Nephron (organoid): ENCODE measurements around the gene DNMT3B.

ENCODE experiments used
- H3K27ac Mint-ChIP-seq, 3 experiments: 2 replicates each; pipeline ENCODE4 v1.8.0; 2020; ENCODE audit warnings: mixed read lengths in 3 of 3, mild to moderate bottlenecking in 2 of 3, moderate library complexity in 1 of 3
- H3K27me3 Mint-ChIP-seq: 2 replicates; pipeline ENCODE4 v1.8.0; 2021; ENCODE audit warnings: low read depth, mild to moderate bottlenecking, moderate library complexity, mixed read lengths
- H3K36me3 Mint-ChIP-seq: 2 replicates; pipeline ENCODE4 v1.8.0; 2020; ENCODE audit warnings: low read depth, mixed read lengths
- H3K4me1 Mint-ChIP-seq: 2 replicates; pipeline ENCODE4 v1.8.0; 2020; ENCODE audit warnings: mixed read lengths
- H3K4me3 Mint-ChIP-seq, 3 experiments: 2 replicates each; pipeline ENCODE4 v1.8.0; 2020; ENCODE audit warnings: mild to moderate bottlenecking in 3 of 3, mixed read lengths in 3 of 3, moderate library complexity in 2 of 3
- H3K9me3 Mint-ChIP-seq: 2 replicates; pipeline ENCODE4 v1.8.0; 2020; ENCODE audit warnings: mixed read lengths
- CTCF ChIP-seq, 3 experiments: fragments of 200-600 bp; sonication (generic); IDR thresholded peaks; one replicate each; pipeline ENCODE4 v1.5.0; 2021; ENCODE audit warnings: antibody characterized with exemption in 3 of 3; ENCODE audit not compliant: unreplicated experiment in 3 of 3

DNMT3B gene

GRCh38 chr20:32777177-32777956 is 15.2 kb downstream of the DNMT3B start:
- Mint-ChIP-seq H3K27me3 (no peaks in the 10 kb centered on the region), H3K9me3 (no peaks in the 10 kb centered on the region), H3K27ac (peak overlapping the region; percentile 82 to 87 (median 82)), H3K36me3 (peaks cover 8% of the 10 kb centered on the region), H3K4me1 (peaks cover 18% of the 10 kb centered on the region), H3K4me3 (no peak overlapping the region)
- TF ChIP-seq CTCF (IDR thresholded peaks at IDR 0.05; ENCODE audit: unreplicated experiment in 3 of 3), result no peak

- no peaks in the 10 kb centered on the region for H3K9me3 Mint-ChIP-seq
- peak overlapping the region in 1 of 3 experiments; percentile 31 for H3K4me3 Mint-ChIP-seq
- no peak overlapping the region for H3K27ac Mint-ChIP-seq
- H3K36me3 Mint-ChIP-seq, result peaks cover 12% of the 10 kb centered on the region
- no peaks in the 10 kb centered on the region for H3K27me3 Mint-ChIP-seq
- TF ChIP-seq CTCF (IDR thresholded peaks at IDR 0.05; ENCODE audit: unreplicated experiment in 3 of 3), result no peak
- H3K4me1 Mint-ChIP-seq, result peaks cover 18% of the 10 kb centered on the region
Observed at GRCh38 chr20:32779500-32780211, 17.5 kb downstream of the DNMT3B start.

DNA sequence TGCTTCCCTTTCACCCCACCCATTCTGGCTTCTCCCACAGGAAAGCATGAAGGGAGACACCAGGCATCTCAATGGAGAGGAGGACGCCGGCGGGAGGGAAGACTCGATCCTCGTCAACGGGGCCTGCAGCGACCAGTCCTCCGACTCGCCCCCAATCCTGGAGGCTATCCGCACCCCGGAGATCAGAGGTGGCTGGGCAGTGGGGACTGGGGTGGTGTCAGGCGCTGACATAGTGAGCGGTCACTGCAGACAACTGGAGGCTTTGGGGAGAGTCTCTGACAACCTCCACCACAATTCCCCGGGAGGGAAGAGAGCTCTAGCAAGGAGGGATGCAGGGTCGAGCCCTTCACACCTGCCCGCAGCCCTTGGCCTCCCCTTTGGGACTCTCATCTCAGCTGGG is 18.1 kb downstream of the DNMT3B start:
- no peak overlapping the region for H3K4me3 Mint-ChIP-seq
- no peaks in the 10 kb centered on the region for H3K9me3 Mint-ChIP-seq
- no peaks in the 10 kb centered on the region for H3K27me3 Mint-ChIP-seq
- peaks cover 18% of the 10 kb centered on the region for H3K36me3 Mint-ChIP-seq
- H3K4me1 Mint-ChIP-seq, result peaks cover 18% of the 10 kb centered on the region
- TF ChIP-seq CTCF (IDR thresholded peaks at IDR 0.05; ENCODE audit: unreplicated experiment in 3 of 3), result no peak
- no peak overlapping the region for H3K27ac Mint-ChIP-seq

GRCh38 chr20:32780749-32781655 is 18.8 kb downstream of the DNMT3B start:
- Mint-ChIP-seq H3K4me1 (peaks cover 17% of the 10 kb centered on the region), H3K4me3 (no peak overlapping the region), H3K27me3 (no peaks in the 10 kb centered on the region), H3K36me3 (peaks cover 23% of the 10 kb centered on the region), H3K27ac (peak overlapping the region in 1 of 3 experiments; percentile 31), H3K9me3 (no peaks in the 10 kb centered on the region)
- TF ChIP-seq CTCF (IDR thresholded peaks at IDR 0.05; ENCODE audit: unreplicated experiment in 3 of 3), result no peak

- Mint-ChIP-seq H3K36me3 (peaks cover 36% of the 10 kb centered on the region), H3K4me1 (no peaks in the 10 kb centered on the region), H3K4me3 (no peak overlapping the region), H3K9me3 (no peaks in the 10 kb centered on the region), H3K27me3 (no peaks in the 10 kb centered on the region), H3K27ac (no peak overlapping the region)
- no peak for TF ChIP-seq CTCF (IDR thresholded peaks at IDR 0.05; ENCODE audit: unreplicated experiment in 3 of 3)
Observed at GRCh38 chr20:32784369-32785080, 22.3 kb downstream of the DNMT3B start.
